Ishikawa (cell line): Measurements from ENCODE around the gene PLCD1.

ENCODE experiments used
- CEBPB ChIP-seq: IDR thresholded peaks from 2 replicates; pipeline ENCODE4 v1.6.1; 2012
- CREB1 ChIP-seq: IDR thresholded peaks from 2 replicates; pipeline ENCODE4 v1.6.1; 2012; ENCODE audit warnings: low read depth
- EP300 ChIP-seq: IDR thresholded peaks from 2 replicates; pipeline ENCODE4 v1.6.1; 2012; ENCODE audit warnings: borderline replicate concordance
- FOXM1 ChIP-seq: IDR thresholded peaks from 2 replicates; pipeline ENCODE4 v1.6.1; 2012; ENCODE audit warnings: low read depth, borderline replicate concordance
- MAX ChIP-seq: IDR thresholded peaks from 2 replicates; pipeline ENCODE4 v1.6.1; 2012
- RAD21 ChIP-seq: IDR thresholded peaks from 2 replicates; pipeline ENCODE4 v1.6.1; 2012; ENCODE audit warnings: low read depth
- YY1 ChIP-seq: IDR thresholded peaks from 2 replicates; pipeline ENCODE4 v1.6.1; 2012; ENCODE audit warnings: low read depth
- TF ChIP-seq, protein P1 (sequence below): IDR thresholded peaks from 2 replicates; pipeline ENCODE4 v1.6.1; 2012; ENCODE audit warnings: low read depth, mild to moderate bottlenecking

DNA sequence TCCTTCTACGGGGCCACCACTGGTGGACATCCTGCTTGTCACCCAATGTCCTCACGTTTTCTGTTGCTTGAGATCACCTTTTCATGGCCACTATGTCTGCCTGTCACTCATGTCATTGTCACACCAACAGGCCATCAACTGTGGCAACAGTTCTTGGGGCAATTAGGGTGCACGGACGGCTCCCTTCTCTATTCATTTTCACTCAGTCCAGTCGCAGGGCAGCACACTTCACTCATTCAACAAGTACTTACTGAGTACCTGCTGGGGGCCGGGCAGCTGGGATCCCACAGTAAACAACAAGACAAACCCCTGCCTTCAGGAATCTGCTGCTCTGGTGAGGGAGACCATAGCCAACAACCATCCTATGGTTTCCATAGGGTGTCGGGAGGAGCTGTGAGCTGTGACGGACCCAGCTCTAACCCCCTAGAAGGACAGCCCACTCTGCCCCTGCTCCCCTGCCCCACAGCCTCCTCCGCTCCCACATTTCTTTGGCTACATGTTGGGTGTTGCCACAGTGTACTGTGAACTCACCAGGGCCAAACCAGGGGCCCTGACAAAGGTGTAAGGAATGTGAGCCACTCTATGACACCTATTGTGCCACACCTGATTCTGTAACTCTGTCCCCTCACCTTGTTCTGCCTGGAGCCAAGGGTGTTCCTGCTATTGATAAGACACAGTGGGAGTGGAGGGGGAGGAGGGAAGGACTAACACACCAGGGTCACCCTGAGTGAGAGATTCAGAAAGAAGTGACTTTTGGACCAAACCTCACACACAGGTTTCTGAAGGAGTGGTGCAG is 37.0 kb downstream of the PLCD1 start:
- TF ChIP-seq, protein P1, sequence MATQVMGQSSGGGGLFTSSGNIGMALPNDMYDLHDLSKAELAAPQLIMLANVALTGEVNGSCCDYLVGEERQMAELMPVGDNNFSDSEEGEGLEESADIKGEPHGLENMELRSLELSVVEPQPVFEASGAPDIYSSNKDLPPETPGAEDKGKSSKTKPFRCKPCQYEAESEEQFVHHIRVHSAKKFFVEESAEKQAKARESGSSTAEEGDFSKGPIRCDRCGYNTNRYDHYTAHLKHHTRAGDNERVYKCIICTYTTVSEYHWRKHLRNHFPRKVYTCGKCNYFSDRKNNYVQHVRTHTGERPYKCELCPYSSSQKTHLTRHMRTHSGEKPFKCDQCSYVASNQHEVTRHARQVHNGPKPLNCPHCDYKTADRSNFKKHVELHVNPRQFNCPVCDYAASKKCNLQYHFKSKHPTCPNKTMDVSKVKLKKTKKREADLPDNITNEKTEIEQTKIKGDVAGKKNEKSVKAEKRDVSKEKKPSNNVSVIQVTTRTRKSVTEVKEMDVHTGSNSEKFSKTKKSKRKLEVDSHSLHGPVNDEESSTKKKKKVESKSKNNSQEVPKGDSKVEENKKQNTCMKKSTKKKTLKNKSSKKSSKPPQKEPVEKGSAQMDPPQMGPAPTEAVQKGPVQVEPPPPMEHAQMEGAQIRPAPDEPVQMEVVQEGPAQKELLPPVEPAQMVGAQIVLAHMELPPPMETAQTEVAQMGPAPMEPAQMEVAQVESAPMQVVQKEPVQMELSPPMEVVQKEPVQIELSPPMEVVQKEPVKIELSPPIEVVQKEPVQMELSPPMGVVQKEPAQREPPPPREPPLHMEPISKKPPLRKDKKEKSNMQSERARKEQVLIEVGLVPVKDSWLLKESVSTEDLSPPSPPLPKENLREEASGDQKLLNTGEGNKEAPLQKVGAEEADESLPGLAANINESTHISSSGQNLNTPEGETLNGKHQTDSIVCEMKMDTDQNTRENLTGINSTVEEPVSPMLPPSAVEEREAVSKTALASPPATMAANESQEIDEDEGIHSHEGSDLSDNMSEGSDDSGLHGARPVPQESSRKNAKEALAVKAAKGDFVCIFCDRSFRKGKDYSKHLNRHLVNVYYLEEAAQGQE, result no peak
- TF ChIP-seq FOXM1 (no peak), YY1 (no peak), EP300 (no peak), CREB1 (no peak), MAX (no peak), RAD21 (no peak), CEBPB (no peak)
